Keratinocyte (primary cell): ENCODE data around the gene CA5B.

Experiments
- EZH2 ChIP-seq: IDR thresholded peaks from one replicate; pipeline ENCODE4 v1.6.1; 2012; ENCODE audit warnings: inconsistent platforms, mild to moderate bottlenecking, low read length, moderate library complexity
- TF ChIP-seq, protein P1 (sequence below), 3 experiments: IDR thresholded peaks in 1 of 3; conservative IDR thresholded peaks in 1 of 3; optimal IDR thresholded peaks in 1 of 3; 2 replicates in 2 of 3; 3 replicates in 1 of 3; pipeline versions ENCODE3 to v1.5.1; 2011; ENCODE audit warnings: low read length in 3 of 3, mild to moderate bottlenecking in 3 of 3, moderate library complexity in 2 of 3, control low read depth in 1 of 3, inconsistent platforms in 1 of 3; ENCODE audit not compliant: insufficient read depth in 2 of 3; ENCODE audit errors: extremely low read depth in 1 of 3

DNA sequence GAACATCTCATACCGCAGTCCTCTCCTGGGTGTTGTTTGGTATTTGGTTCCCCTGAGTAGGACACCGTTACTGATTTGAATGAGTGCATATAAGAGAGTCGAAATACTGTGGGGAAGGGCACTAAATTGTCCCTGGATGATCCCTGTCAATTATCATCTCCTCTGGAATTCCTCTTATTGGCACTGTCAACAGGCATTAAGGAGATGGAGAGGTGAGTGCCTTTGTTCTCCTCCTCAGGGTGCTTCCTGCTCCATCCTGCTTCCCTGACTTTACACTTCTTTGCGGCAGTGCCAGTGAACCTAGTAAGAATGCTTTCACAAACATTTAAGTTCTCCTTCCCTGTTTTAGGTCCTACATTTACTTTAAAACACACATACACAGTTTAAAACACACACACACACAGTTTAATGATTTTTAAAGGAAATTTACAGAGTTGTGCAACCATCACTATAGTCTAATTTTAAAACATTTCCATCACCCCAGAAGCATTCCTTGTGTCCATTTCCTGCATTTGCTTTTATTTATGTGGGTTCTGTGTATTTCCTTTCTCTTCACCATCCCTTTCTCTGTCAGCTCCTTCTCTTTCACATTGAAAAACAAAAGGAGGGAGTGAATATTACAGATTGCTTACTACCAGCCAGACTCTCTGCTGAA, 31.4 kb downstream of the CA5B start:
- TF ChIP-seq, protein P1, sequence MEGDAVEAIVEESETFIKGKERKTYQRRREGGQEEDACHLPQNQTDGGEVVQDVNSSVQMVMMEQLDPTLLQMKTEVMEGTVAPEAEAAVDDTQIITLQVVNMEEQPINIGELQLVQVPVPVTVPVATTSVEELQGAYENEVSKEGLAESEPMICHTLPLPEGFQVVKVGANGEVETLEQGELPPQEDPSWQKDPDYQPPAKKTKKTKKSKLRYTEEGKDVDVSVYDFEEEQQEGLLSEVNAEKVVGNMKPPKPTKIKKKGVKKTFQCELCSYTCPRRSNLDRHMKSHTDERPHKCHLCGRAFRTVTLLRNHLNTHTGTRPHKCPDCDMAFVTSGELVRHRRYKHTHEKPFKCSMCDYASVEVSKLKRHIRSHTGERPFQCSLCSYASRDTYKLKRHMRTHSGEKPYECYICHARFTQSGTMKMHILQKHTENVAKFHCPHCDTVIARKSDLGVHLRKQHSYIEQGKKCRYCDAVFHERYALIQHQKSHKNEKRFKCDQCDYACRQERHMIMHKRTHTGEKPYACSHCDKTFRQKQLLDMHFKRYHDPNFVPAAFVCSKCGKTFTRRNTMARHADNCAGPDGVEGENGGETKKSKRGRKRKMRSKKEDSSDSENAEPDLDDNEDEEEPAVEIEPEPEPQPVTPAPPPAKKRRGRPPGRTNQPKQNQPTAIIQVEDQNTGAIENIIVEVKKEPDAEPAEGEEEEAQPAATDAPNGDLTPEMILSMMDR (optimal IDR thresholded peaks at IDR 0.05 in 1 of 3, IDR thresholded peaks at IDR 0.05 in 1 of 3, conservative IDR thresholded peaks at IDR 0.05 in 1 of 3; ENCODE audit: extremely low read depth in 1 of 3, insufficient read depth in 2 of 3, low read length in 3 of 3) = no peak
- no peak for TF ChIP-seq EZH2
